A549 (cell line): ENCODE data around the gene ZNF575. TPM values are rescaled to one million over a fixed set of nuclear protein-coding genes. Genes with fewer than 3 reads are reported as not detected.

Experiments used
- ATAC-seq, 2 experiments: fragments of 200-7000 bp in 1 of 2; fragments of >200 bp in 1 of 2; cut with Nextera tagmentation in 1 of 2; cut with Tn5 transposase in 1 of 2; 3 replicates each; pipeline versions ENCODE4 v1.8.0 to v1.9.1; 2018 to 2020; ENCODE audit warnings: mild to moderate bottlenecking in 1 of 2, moderate library complexity in 1 of 2
- CTCF ChIA-PET: fragments of 300-600 bp; sonication (Branson Sonifier 250); formaldehyde crosslinking; extraction: SDS; loops from one replicate; lab custom pipeline; 2021; ENCODE audit warnings: antibody characterized with exemption, inconsistent platforms; lab: Yijun Ruan, JAX
- POLR2A ChIA-PET: fragments of 350-600 bp; formaldehyde crosslinking; extraction: SDS; loops from one replicate; lab custom pipeline; 2021; ENCODE audit warnings: antibody characterized with exemption, inconsistent platforms; lab: Yijun Ruan, JAX
- DNase-seq, 2 experiments: peaks; one replicate each; pipeline versions ENCODE4 v3.0.0 to v3.0.0-alpha.2; 2011 to 2016; ENCODE audit warnings: low read depth in 1 of 2, low spot score in 1 of 2
- FAIRE-seq: peaks from 2 replicates; lab custom pipeline; 2011; peaks lifted over from hg19 to GRCh38; lab: Jason Lieb, UNC
- H3K27ac ChIP-seq, 2 experiments: fragments of >200 bp; sonication (Bioruptor Twin); formaldehyde crosslinking; 3 replicates each; pipeline ENCODE4 v1.5.1; 2016 to 2017
- H3K4me1 ChIP-seq: fragments of >200 bp; sonication (Bioruptor Twin); formaldehyde crosslinking; 3 replicates; pipeline ENCODE4 v1.6.1; 2016
- H3K4me2 ChIP-seq: fragments of >200 bp; sonication (Bioruptor Twin); formaldehyde crosslinking; 3 replicates; pipeline ENCODE4 v1.6.1; 2016
- H3K4me3 ChIP-seq: fragments of >200 bp; sonication (Bioruptor Twin); formaldehyde crosslinking; 3 replicates; pipeline ENCODE4 v1.5.1; 2016
- H3K9me3 ChIP-seq: fragments of >200 bp; sonication (Bioruptor Twin); formaldehyde crosslinking; 3 replicates; pipeline ENCODE4 v1.6.1; 2016
- BCL3 ChIP-seq: fragments of >200 bp; sonication (Bioruptor Twin); formaldehyde crosslinking; IDR thresholded peaks from 3 replicates; pipeline ENCODE4 v1.6.1; 2016
- BHLHE40 ChIP-seq: IDR thresholded peaks from 2 replicates; pipeline ENCODE4 v1.6.1; 2012; ENCODE audit warnings: low read depth, low read length, inconsistent platforms
- CBX2 ChIP-seq: fragments of 200-600 bp; sonication (generic); IDR thresholded peaks from 2 replicates; pipeline ENCODE4 v1.6.1; 2016; ENCODE audit warnings: low read depth, mild to moderate bottlenecking, borderline replicate concordance
- CBX8 ChIP-seq: fragments of 200-600 bp; sonication (generic); IDR thresholded peaks from 2 replicates; pipeline ENCODE4 v1.6.1; 2016
- CEBPB ChIP-seq, 2 experiments: fragments of >200 bp in 1 of 2; sonication (Bioruptor Twin) in 1 of 2; formaldehyde crosslinking in 1 of 2; IDR thresholded peaks; 2 replicates each; pipeline ENCODE4 v1.6.1; 2012 to 2016
- CHD2 ChIP-seq: fragments of 150-350 bp; IDR thresholded peaks from 2 replicates; pipeline ENCODE4 v1.6.1; 2014; ENCODE audit warnings: low read length; ENCODE audit not compliant: partially characterized antibody
- EHF ChIP-seq: fragments of 250-450 bp; sonication (Bioruptor Pico); IDR thresholded peaks from 2 replicates; pipeline ENCODE4 v1.5.0; 2020; ENCODE audit warnings: mild to moderate bottlenecking
- EHMT2 ChIP-seq: fragments of 200-600 bp; sonication (generic); IDR thresholded peaks from 2 replicates; pipeline ENCODE4 v1.6.1; 2016; ENCODE audit warnings: antibody characterized with exemption, low read depth, mild to moderate bottlenecking, moderate library complexity
- EP300 ChIP-seq, 2 experiments: fragments of >200 bp; sonication (Bioruptor Twin); formaldehyde crosslinking; IDR thresholded peaks; 2 replicates in 1 of 2; 3 replicates in 1 of 2; pipeline ENCODE4 v1.6.1; 2016 to 2017
- FOSL2 ChIP-seq, 2 experiments: fragments of 450-650 bp in 1 of 2; fragments of >200 bp in 1 of 2; sonication (Bioruptor Twin) in 1 of 2; formaldehyde crosslinking; IDR thresholded peaks; 2 replicates each; pipeline versions ENCODE4 v1.5.0 to v1.6.1; 2016 to 2020; ENCODE audit warnings: mild to moderate bottlenecking in 1 of 2, moderate library complexity in 1 of 2
- GATA3 ChIP-seq: IDR thresholded peaks from 2 replicates; pipeline ENCODE4 v1.6.1; 2012; ENCODE audit warnings: borderline replicate concordance
- HEYL ChIP-seq: fragments of 250-450 bp; sonication (Bioruptor Pico); IDR thresholded peaks from 2 replicates; pipeline ENCODE4 v1.8.0; 2021; ENCODE audit warnings: mild to moderate bottlenecking, moderate library complexity
- HMGXB4 ChIP-seq: fragments of 250-450 bp; sonication (Bioruptor Pico); IDR thresholded peaks from 2 replicates; pipeline ENCODE4 v1.5.0; 2021; ENCODE audit warnings: mild to moderate bottlenecking, moderate library complexity, borderline replicate concordance
- HOXA7 ChIP-seq: fragments of 250-450 bp; sonication (Bioruptor Pico); IDR thresholded peaks from 2 replicates; pipeline ENCODE4 v1.5.0; 2020; ENCODE audit warnings: mild to moderate bottlenecking, moderate library complexity
- JUN ChIP-seq, 2 experiments: fragments of >200 bp; sonication (Bioruptor Twin); formaldehyde crosslinking; IDR thresholded peaks; 2 replicates in 1 of 2; 3 replicates in 1 of 2; pipeline ENCODE4 v1.6.1; 2016 to 2017
- JUNB ChIP-seq: fragments of >200 bp; sonication (Bioruptor Twin); formaldehyde crosslinking; IDR thresholded peaks from 2 replicates; pipeline ENCODE4 v1.6.1; 2016
- KDM1A ChIP-seq: fragments of 200-600 bp; sonication (generic); IDR thresholded peaks from 2 replicates; pipeline ENCODE4 v1.6.1; 2016; ENCODE audit warnings: low read depth, mild to moderate bottlenecking
- KDM5A ChIP-seq: fragments of 200-600 bp; sonication (generic); IDR thresholded peaks from 2 replicates; pipeline ENCODE4 v1.6.1; 2016; ENCODE audit warnings: antibody characterized with exemption, mild to moderate bottlenecking
- MAFK ChIP-seq: fragments of 450-650 bp; IDR thresholded peaks from 2 replicates; pipeline ENCODE4 v1.6.1; 2014; ENCODE audit not compliant: partially characterized antibody
- MAZ ChIP-seq: fragments of 150-350 bp; IDR thresholded peaks from 2 replicates; pipeline ENCODE4 v1.6.1; 2014; ENCODE audit warnings: antibody characterized with exemption, low read depth, low read length, borderline replicate concordance
- MYC ChIP-seq: IDR thresholded peaks from 2 replicates; pipeline ENCODE4 v1.6.1; 2012; ENCODE audit warnings: mild to moderate bottlenecking, inconsistent platforms, low read length, improper control_type of control experiment, borderline replicate concordance
- PBX3 ChIP-seq: IDR thresholded peaks from 2 replicates; pipeline ENCODE4 v1.6.1; 2012
- PHF8 ChIP-seq: fragments of 200-600 bp; sonication (generic); IDR thresholded peaks from 2 replicates; pipeline ENCODE4 v1.6.1; 2016; ENCODE audit warnings: low read depth, mild to moderate bottlenecking, antibody characterized with exemption, moderate library complexity, borderline replicate concordance
- POLR2A ChIP-seq: IDR thresholded peaks from 2 replicates; pipeline ENCODE4 v1.6.1; 2012; ENCODE audit warnings: mild to moderate bottlenecking, low read length
- POLR2AphosphoS2 ChIP-seq: conservative IDR thresholded peaks from 2 replicates; pipeline ENCODE4 v1.6.1; 2012; ENCODE audit warnings: low read length, improper control_type of control experiment, inconsistent platforms
- RCOR1 ChIP-seq: fragments of 150-350 bp; IDR thresholded peaks from 2 replicates; pipeline ENCODE4 v1.6.1; 2014; ENCODE audit warnings: antibody characterized with exemption, low read length, low read depth
- RFX5 ChIP-seq: fragments of 450-650 bp; IDR thresholded peaks from 2 replicates; pipeline ENCODE4 v1.7.1; 2014; ENCODE audit warnings: antibody characterized with exemption, mild to moderate bottlenecking, moderate library complexity
- SMC3 ChIP-seq: fragments of >200 bp; sonication (Bioruptor Twin); formaldehyde crosslinking; IDR thresholded peaks from 3 replicates; pipeline ENCODE4 v1.6.1; 2018; ENCODE audit warnings: inconsistent platforms
- SREBF2 ChIP-seq: fragments of 450-650 bp; IDR thresholded peaks from 2 replicates; pipeline ENCODE4 v1.6.1; 2014; ENCODE audit warnings: mild to moderate bottlenecking, moderate library complexity
- TFCP2L1 ChIP-seq: fragments of 250-450 bp; sonication (Bioruptor Pico); IDR thresholded peaks from 2 replicates; pipeline ENCODE4 v1.5.0; 2021; ENCODE audit warnings: mild to moderate bottlenecking
- TP53 ChIP-seq: fragments of 250-450 bp; sonication (Bioruptor Pico); IDR thresholded peaks from 2 replicates; pipeline ENCODE4 v1.5.0; 2021; ENCODE audit warnings: mild to moderate bottlenecking, moderate library complexity
- ZC3H11A ChIP-seq: fragments of 450-650 bp; IDR thresholded peaks from 2 replicates; pipeline ENCODE4 v1.6.1; 2014; ENCODE audit warnings: antibody characterized with exemption, mild to moderate bottlenecking
- ZFP36 ChIP-seq: fragments of 450-650 bp; IDR thresholded peaks from 2 replicates; pipeline ENCODE4 v1.6.1; 2014; ENCODE audit warnings: borderline replicate concordance; ENCODE audit not compliant: partially characterized antibody
- ZNF302 ChIP-seq: fragments of 250-450 bp; sonication (Bioruptor Pico); IDR thresholded peaks from 2 replicates; pipeline ENCODE4 v1.9.0; 2021; ENCODE audit warnings: inconsistent platforms, mild to moderate bottlenecking, moderate library complexity
- WGBS: methylation state at CpG from one replicate; pipeline ENCODE4 v1.1.6; 2017; ENCODE audit errors: missing lambda C conversion rate; 5-methylcytosine and 5-hydroxymethylcytosine counted together
- polyA minus RNA-seq: library from RNA; depleted of rRNA, polyadenylated mRNA; stranded (reverse); fragments of >200 nt; gene quantifications from 2 replicates; pipeline ENCODE4 v1.2.3, GENCODE V29; 2011; rRNA and poly(A)+ RNA removed
- polyA plus RNA-seq, 4 experiments: library from polyadenylated mRNA; depleted of rRNA in 3 of 4; stranded (reverse); fragments of >200 nt; fragmentation: RNase III in 1 of 4; extraction: RNeasy Plus Mini Kit Qiagen cat#74134 plus additional on column Dnase treatment in 1 of 4; gene quantifications; 2 replicates in 3 of 4; 3 replicates in 1 of 4; pipeline ENCODE4 v1.2.3, GENCODE V29; 2011 to 2017
- TF ChIP-seq, protein P1 (sequence below): fragments of >200 bp; sonication (Bioruptor Twin); formaldehyde crosslinking; IDR thresholded peaks from 3 replicates; pipeline ENCODE4 v1.5.1; 2016
- TF ChIP-seq, protein P2 (sequence below): IDR thresholded peaks from 2 replicates; pipeline ENCODE4 v1.6.1; 2012; ENCODE audit warnings: low read depth, borderline replicate concordance

Gene ZNF575
- polyA plus RNA-seq (2011; rRNA removed) (0.09 and 0.38 TPM in 2 replicates), polyA plus RNA-seq (2017; fragmentation: RNase III; extraction: RNeasy Plus Mini Kit Qiagen cat#74134 plus additional on column Dnase treatment) (1.4 to 2.2 TPM (median 1.5 TPM) in 3 replicates), polyA minus RNA-seq (0.39 and 0.74 TPM in 2 replicates)
- 0.46 and 0.67 TPM in 2 replicates for polyA plus RNA-seq (2012; cell fraction: cytosol; rRNA removed)
- polyA plus RNA-seq (2012; cell fraction: nucleus; rRNA removed), result 0.65 and 1.1 TPM in 2 replicates

GRCh38 chr19:43532962-43533545 lies at the start of gene ZNF575:
TSS of gene ZNF575 (plus strand) at chr19:43533188. CDS start at chr19:43534423, 1,235 bp downstream.
- ChIA-PET CTCF (interaction anchor here (0.5 to 15.3 kb wide), 16 partner anchors 9 to 1076 kb away, joined by 3 to 167 read pairs (median 4); partner anchors contain the start of genes IRGQ, PHLDB3 and ZNF576), POLR2A (interaction anchor here (0.6 to 2.6 kb wide), 17 partner anchors 11 to 842 kb away, joined by 3 to 21 read pairs (median 5); partner anchors contain the start of genes IRGQ, PHLDB3, PINLYP and SMG9)
- Histone ChIP-seq H3K27ac (peak within 1 kb of the TSS; percentile 90 to 93), H3K4me3 (peak within 1 kb of the TSS; percentile 57), H3K4me1 (peaks cover 14% of the 10 kb centered on the region), H3K4me2 (peak within 1 kb of the TSS; percentile 91), H3K9me3 (no peaks in the 10 kb centered on the region)
- DNase-seq (peak; percentile 95 to 99), FAIRE-seq (peak; percentile 98), ATAC-seq (peak; percentile 70 to 83)
- 1% methylated on average over 28 of the region's 47 CpGs for WGBS
- TF ChIP-seq EHF (CRISPR knock-in tag), result 0 out of 2 replicates have a peak, but pooled peaks have one; percentile 3
- no peak for TF ChIP-seq KDM1A
- TF ChIP-seq PHF8, result 0 out of 2 replicates have a peak, but pooled peaks have one; percentile 31
- TF ChIP-seq MYC, result peak; percentile 2; the same call in 1 of the 2 replicates
- TF ChIP-seq BCL3, result no peak
- TF ChIP-seq CHD2, result no peak
- TF ChIP-seq CEBPB (IDR thresholded peaks at IDR 0.05), result no peak
- TF ChIP-seq POLR2AphosphoS2, result no peak
- no peak for TF ChIP-seq GATA3
- no peak for TF ChIP-seq TP53
- TF ChIP-seq, protein P1, sequence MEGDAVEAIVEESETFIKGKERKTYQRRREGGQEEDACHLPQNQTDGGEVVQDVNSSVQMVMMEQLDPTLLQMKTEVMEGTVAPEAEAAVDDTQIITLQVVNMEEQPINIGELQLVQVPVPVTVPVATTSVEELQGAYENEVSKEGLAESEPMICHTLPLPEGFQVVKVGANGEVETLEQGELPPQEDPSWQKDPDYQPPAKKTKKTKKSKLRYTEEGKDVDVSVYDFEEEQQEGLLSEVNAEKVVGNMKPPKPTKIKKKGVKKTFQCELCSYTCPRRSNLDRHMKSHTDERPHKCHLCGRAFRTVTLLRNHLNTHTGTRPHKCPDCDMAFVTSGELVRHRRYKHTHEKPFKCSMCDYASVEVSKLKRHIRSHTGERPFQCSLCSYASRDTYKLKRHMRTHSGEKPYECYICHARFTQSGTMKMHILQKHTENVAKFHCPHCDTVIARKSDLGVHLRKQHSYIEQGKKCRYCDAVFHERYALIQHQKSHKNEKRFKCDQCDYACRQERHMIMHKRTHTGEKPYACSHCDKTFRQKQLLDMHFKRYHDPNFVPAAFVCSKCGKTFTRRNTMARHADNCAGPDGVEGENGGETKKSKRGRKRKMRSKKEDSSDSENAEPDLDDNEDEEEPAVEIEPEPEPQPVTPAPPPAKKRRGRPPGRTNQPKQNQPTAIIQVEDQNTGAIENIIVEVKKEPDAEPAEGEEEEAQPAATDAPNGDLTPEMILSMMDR, result no peak
- no peak for TF ChIP-seq HMGXB4
- TF ChIP-seq CBX2, result no peak
- no peak for TF ChIP-seq RCOR1
- TF ChIP-seq FOSL2 (IDR thresholded peaks at IDR 0.05), result no peak
- no peak for TF ChIP-seq FOSL2 (CRISPR knock-in tag; IDR thresholded peaks at IDR 0.05)
- peak; percentile 32 to 57; a peak in 3 of 5 replicates for TF ChIP-seq JUN (IDR thresholded peaks at IDR 0.05)
- TF ChIP-seq RFX5, result no peak
- no peak for TF ChIP-seq KDM5A
- no peak for TF ChIP-seq EP300 (IDR thresholded peaks at IDR 0.05)
- TF ChIP-seq EHMT2, result no peak
- no peak for TF ChIP-seq SMC3
- TF ChIP-seq TFCP2L1, result 0 out of 2 replicates have a peak, but pooled peaks have one; percentile 63
- no peak for TF ChIP-seq ZNF302 (CRISPR knock-in tag)
- no peak for TF ChIP-seq BHLHE40
- TF ChIP-seq, protein P2, sequence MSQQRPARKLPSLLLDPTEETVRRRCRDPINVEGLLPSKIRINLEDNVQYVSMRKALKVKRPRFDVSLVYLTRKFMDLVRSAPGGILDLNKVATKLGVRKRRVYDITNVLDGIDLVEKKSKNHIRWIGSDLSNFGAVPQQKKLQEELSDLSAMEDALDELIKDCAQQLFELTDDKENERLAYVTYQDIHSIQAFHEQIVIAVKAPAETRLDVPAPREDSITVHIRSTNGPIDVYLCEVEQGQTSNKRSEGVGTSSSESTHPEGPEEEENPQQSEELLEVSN, result peak; percentile 95
- TF ChIP-seq ZFP36, result no peak
- no peak for TF ChIP-seq SREBF2
- TF ChIP-seq POLR2A, result peak; percentile 79
- no peak for TF ChIP-seq JUNB
- TF ChIP-seq PBX3, result no peak
- TF ChIP-seq CBX8, result no peak
- TF ChIP-seq HEYL (CRISPR knock-in tag), result no peak
- peak; percentile 28 for TF ChIP-seq MAFK
- TF ChIP-seq HOXA7 (CRISPR knock-in tag), result no peak
- no peak; the same call in 1 of the 2 replicates for TF ChIP-seq MAZ
- no peak for TF ChIP-seq ZC3H11A
